Head of caudate nucleus (tissue), 42 donors: Measurements from ENCODE around the gene WNT7A.

ENCODE experiments used
- DNase-seq, 42 donors: peaks; one replicate each; pipeline versions ENCODE4 v3.0.0 to v3.0.0-alpha.2; 2020 to 2021; ENCODE audit warnings: mixed read lengths in 7 of 42
- intact Hi-C: fragments of 100-400 bp; cut with DNase I; formaldehyde crosslinking; loops from one replicate; pipeline ENCODE4 v1.15.0; 2022

Gene WNT7A

DNA sequence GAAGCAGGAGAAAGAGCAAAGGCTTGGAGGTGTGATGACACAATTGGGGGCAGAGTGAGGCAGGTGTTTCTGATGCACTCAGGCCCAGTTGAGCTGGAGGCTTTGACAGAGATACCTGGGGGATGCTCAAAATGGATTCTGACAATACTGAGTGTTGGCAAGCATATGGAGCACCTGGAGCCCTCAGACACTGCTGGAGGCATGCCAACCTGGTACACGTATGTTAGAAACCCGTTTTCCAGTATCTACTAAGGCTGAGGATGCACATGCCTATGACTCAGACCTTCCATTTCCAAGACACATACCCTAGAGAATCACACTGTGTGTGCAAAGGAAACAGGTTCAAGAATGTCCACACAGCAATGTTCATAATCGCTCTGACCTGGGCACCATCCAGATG lies 58.7 kb downstream of the WNT7A start:
- DNase-seq, result no peak
- intact Hi-C loops, result no loop called here

DNA sequence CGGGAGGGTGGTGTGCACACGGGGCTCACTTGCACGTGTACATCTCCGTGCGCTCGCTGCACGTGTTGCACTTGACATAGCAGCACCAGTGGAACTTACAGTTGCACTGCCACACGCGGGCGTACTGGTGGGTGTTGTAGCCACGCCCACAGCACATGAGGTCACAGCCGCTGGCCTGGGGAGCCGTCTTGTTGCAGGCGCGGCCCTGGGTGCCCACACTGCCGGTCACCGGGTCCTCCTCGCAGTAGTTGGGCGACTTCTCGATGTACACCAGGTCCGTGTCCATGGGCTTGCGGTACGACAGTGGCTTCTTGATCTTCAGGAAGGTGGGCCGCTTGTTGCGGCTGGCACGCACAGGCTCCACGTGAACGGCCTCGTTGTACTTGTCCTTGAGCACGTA lies 61.0 kb downstream of the WNT7A start:
- no peak for DNase-seq
- intact Hi-C loops, result no loop called here

DNA sequence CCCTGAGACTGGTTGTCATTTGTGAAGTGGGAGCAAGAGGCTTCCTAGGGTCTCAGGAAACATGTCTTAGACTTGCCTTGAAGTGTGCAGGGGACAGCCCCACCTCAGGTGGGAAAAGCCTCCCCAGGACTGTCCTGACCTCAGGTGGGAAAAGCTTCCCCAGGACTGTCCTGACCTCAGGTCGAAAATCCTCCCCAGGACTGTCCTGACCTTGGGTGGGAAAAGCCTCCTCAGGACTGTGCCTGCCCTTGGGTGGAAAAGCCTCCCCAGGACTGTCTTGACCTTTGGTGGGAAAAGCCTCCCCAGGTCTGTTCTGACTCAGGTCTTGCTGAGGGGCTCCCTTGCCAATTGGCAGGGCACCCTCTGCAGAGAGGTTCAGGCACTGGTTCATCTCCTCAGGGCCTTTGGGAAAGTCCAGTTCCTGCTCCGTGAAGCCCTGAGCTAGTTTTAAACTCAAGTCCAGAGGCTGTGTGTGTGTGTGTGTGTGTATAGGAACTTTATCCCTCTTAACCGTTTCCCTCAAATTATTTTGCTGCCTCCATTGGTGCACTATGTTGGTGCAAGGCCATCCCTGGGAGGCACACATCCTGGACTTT lies 64.7 kb downstream of the WNT7A start:
- intact Hi-C loops, result no loop called here
- no peak for DNase-seq

DNA sequence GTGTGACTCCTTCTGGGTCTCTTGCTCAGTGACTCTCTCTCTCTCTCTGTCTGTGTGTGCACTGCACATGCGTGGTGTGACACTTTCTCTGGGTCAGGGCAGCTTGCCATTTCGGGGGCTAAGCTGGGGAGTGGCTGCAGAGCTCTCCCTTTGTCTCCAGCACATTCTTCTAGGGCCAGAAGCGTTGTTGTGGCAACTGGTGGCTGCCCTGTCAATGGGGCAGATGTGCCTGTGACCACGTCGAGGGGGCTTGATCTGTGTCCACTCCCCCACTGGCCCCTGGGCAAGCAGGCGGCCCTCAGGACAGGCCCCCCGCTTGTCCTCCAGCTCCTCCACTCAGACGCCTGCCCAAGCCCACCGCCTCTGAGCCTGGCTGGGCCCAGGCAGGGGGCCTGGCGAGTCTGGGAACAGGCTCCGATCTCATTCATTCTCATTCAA lies 67.8 kb downstream of the WNT7A start:
- DNase-seq, result peak in 38 of 42 donors; percentile 8 to 75 (median 52)
- intact Hi-C loops, result no loop called here

DNA sequence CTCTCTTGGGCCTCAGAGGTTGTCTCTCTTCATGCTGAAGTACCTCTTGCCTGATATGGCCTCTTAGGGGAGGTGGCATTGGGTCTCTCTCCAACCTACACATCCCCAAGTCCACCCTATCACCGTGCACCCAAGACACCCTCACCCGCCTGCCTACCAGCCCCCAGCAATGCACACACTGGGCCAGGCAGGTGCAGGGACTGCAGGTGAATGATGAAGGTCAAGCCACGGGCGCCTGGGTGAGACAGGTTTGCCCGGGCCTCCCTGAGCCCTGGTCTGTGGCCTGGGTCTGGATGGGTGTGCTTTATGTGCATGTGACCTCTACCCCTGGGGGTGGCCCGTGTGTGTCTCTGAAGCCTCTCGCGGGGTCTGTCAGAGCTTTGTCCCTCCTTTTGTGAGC lies 68.3 kb downstream of the WNT7A start:
- no peak for DNase-seq
- intact Hi-C loops, result no loop called here

DNA sequence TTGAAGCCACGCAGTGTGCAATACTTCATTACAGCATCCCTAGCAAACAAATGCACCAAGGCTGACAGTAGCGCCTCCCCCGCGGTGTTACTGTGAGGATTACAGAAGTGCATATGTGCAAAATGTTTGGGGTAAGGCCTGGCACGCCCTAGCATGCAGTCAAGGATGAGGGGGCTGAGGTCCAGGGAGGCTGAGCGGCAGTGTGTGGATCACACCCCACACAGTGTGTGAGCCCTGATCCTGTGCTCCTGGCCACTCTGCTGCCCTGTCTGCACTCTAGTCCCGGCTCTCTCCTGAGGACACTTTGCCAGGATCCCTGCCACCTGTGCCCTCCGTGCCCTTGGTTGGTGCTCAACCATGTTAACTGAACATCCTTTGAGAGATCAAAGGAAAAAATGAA lies 71.3 kb downstream of the WNT7A start:
- intact Hi-C loops, result no loop called here
- DNase-seq, result no peak

DNA sequence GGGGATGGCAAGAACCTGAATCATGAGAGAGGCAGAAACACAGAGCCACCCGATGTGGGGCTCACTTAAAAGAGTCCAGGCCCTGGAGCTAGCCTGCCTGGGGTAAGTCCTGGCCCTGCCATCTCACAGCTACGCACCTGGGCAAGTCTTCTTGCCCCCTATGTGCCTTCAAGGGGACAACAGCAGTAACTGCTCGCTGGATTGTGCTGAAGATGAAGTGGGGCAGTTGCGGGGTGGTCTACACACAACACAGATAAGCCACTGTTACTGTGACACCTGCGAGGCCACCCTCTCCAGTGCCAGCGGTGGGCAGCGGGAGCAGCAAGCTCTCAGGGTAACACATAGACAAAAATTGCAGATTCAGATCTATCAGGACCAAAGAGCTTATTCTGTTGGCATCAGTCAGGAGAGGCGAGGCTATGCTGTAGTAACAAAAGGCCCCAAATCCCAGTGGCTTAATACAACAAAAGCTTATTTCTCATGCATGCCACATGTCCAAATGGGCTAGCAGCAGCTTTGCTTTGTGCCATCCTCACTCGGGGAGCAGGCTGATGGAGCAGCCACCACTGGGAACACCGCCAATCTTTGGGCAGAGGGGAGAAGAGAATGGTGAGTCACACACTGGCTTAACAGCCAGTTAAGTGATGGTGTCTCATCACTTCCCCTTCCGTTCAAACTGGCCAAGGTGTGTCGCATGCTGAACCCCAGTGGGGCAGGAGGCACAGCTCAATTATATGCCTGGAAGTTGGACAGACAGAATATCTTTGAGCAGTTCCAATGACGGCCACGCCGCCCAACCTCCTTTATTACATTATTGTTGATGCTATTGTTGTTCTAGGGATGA lies 78.3 kb downstream of the WNT7A start:
- intact Hi-C loops, result no loop called here
- DNase-seq, result no peak

DNA sequence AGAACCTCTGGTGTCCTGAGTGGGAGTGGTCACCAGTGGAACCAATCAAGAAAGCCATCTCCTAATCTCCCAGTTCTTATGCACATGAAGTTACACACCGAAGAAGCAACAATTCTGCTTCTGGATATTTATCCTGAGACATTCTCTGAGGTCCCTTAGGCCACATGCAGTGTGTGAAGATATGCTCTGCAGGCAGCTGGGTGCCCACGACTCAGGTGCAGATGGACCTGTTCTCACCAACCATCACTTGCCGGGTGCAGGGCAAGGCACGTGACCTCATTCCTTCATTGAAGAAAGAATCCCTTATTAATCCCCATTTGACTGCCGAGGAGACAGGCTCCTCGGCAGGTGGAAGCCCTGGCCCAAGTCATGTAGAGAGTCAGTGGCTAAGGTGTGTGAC lies 79.8 kb downstream of the WNT7A start:
- intact Hi-C loops, result no loop called here
- DNase-seq, result no peak

DNA sequence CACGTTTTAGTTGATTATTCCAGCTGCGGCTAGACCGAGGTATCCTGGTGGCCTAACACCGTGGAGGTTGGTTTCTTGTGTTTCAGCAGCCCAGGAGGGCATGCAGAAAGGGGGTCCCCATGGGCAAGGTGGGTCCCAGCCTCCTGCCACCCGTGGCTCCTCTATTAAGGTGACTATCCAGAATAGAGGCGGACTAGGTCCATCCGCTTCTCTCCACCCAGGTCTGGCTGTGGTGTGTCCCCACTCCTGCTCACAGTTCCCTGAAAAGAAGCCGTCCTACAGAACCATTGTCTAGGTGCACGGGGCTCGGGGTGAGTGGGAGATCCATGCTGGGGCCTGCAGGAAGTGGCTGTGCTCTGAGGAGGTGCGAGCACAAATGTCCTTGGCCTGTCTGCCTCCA lies 81.5 kb downstream of the WNT7A start:
- intact Hi-C loops, result no loop called here
- no peak for DNase-seq

DNA sequence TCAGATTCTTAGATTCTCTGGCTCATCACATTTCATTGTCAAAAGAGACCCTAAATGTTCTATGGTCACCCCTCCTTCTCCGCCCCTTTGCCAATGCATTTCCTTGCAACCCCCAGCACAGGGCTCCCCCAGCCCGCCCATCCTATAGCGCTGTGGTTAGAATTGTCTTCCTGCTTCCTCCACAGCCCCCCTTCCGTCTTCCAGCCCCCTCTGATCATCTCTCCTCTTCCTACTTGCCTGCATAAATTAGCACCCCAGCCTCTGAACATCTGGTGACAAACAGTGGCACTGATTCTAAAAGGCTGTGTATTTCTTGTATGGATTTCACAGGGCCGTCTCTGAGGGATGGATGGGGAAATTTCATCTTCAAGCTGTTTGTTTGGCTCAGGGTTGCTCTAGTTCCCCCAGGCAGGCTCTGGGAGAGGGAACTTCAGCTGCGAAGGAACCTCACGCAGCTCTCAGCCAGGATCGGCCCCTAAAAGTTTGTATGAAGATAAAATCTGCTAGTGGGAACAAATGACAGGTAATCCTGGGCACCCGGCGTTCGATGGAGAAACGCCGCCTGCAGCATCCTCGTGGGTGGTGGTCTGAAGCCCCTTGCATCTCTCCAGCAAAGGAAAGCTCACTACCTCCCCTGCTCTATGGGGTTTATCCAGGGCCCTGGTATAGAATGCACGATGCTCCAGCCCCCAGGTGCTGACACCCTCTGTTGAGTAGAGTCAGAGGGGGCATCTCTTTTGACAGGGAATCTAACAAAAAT lies 83.0 kb downstream of the WNT7A start:
- intact Hi-C loops, result no loop called here
- no peak for DNase-seq

DNA sequence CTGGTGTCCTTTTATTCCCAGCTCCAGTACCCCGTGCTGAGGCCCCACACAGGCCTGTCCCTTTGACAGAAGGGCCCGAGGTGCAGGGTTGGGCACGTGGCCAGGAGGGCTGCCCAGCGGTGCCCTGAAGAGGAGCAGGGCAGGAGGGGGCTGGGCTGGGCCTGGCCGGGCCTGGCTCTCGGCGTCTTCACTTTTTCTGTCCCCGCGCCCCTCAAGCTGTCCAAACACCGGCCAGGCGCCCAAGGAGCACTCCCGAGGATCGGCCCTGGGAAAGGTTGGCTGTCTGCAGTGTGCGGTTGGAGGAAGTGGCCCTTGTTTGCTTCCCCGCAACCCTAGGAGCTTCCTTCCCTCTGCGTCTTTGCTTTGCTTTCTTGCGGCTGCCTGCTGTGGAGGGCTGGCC lies 84.1 kb downstream of the WNT7A start:
- no peak for DNase-seq

DNA sequence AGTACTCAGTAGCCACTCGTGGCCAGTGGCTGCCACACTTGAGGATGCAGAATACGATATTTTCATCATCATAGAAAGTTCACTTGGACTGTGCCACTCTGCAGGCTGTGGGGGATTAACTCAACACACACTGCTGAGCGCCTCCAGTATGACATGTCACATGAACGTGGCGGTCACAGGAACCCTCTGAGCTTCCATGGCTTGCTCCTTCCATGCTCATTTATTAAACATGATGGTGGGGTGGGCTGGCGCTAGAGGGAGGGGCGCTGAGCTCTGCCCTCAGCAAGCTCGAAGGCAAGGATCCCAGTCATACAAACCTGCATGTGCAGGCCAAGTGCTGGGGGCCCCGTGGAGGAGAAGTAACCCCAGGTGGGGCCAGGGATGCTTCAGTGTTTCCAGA lies 85.5 kb downstream of the WNT7A start:
- intact Hi-C loops, result no loop called here

More for the DNA sequence above, 84.1 kb downstream of the WNT7A start:
- intact Hi-C loops, result no loop called here

DNA sequence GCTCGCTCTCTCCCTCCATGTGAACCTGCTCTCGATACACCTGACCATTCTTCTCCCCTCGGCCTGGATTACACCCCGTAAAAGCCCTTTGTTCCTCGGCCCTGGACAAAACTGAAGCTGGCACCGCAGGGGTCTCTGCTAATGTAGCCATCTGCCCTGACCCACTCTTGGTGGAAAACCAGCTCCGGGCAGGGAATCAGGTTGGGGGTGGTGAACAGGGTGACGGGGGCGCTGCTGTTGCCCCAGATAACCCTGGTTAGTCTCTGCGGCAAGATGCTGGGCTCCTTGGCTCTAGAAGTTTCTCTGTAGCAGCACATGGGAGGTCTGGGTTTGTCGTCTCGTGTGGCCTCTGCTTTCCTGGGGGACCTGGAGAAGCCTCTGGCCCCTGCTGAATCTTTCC lies 86.4 kb downstream of the WNT7A start:
- no peak for DNase-seq

More for the DNA sequence above, 85.5 kb downstream of the WNT7A start:
- DNase-seq, result no peak

DNA sequence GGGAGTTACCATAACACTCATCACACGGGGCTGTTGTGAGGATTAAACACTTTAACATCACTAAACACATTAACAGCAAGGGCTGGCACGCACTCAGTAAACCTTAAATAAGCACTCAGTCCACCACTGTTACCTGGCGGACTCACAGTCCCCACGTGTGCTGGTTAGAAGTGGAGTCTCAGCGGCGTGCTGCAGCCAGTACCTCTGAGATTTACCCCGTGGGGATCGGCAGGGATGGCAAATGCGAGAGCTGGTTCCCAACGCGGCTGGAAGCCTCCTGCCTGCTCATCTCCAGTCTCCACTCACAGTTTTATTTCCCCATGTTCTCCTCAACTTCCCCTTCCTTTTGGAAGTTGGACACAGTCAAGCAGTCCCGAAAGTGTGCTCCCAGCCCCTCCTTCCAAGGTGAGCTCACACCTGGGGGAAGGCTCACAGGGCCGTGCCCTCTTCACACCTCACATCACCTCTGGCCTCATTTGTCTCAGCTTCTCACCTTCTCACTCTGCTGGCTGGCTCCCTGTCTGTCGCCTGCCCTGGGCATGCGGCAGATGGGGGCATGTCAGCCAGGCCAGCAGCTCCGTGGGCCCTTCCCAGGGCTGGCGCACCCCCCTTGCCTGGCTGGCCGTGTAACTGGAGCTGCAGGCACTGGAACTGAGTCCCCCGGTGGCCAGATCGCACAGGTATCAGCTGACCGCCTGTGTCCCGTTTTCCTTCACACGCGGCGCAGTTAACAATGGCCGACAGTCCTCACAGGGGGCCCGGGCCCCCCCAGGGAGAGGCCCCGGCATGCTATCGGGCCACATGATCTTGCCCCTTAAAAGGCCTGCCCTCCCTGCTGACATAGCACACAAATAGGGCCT lies 87.1 kb downstream of the WNT7A start:
- DNase-seq, result peak in 24 of 42 donors; percentile 12 to 54 (median 28)
- intact Hi-C loops, result no loop called here

More for the DNA sequence above, 86.4 kb downstream of the WNT7A start:
- intact Hi-C loops, result no loop called here

DNA sequence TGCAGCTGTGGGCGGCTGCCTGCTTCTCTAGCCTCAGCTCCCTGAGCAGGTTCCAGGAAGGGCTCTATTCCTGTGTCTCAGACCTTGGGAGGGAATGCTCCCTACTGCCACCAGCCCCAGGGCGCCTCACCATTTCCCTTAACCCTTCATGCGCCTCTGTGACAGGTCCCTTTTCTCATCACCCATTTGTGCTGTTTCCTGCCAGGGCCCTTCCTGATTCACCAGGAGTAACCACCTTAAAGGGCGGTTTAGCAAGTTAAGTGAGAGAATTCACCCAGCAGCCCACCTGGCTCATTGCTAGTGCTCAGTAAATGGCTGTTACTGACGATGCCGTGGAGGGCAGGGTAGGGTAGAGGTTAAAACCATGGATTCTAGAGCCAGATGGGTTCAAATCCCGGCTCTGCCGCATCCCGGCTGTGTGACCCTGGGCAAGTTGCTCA lies 87.8 kb downstream of the WNT7A start:
- intact Hi-C loops, result no loop called here
- no peak for DNase-seq

DNA sequence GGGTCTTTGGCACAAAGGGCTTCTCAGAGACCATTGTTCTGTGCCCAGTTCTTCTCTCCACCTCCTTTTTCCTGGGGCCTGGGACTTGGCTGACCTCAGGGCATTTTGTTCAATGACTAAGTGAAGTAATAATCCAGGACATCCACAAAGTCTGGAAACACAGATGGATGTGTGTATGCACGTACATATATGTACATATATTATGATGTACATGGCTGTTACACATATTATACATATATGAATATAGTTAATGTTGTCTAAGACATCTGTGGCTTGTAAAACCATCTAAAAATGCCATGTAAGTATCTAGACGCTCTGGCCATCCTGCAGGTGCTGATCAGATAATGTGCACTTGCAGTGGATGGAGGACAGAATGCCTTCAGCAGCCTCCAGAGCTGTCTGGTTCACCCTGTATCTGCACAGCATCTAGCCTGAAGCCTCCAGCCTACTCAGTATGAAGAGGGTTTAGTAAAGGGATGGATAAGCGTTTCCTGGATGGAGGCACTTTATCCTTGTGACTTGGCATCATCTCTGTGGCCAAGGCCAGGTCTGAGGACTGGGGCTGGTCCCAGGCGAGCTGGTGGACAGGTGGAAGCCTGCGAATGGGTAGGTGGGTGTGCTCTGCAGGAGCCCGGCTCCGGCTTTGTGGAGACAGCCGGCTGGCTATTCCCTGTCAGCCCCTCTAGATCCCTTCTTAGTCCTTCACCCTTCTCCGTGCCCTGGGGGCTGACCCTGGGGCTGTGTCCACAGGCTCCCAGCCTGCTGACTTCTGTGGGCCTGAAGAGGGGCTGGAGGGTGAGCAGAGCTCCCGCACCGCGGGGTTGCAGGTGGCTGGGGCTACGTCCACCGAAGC lies 88.4 kb downstream of the WNT7A start:
- intact Hi-C loops, result no loop called here
- no peak for DNase-seq

DNA sequence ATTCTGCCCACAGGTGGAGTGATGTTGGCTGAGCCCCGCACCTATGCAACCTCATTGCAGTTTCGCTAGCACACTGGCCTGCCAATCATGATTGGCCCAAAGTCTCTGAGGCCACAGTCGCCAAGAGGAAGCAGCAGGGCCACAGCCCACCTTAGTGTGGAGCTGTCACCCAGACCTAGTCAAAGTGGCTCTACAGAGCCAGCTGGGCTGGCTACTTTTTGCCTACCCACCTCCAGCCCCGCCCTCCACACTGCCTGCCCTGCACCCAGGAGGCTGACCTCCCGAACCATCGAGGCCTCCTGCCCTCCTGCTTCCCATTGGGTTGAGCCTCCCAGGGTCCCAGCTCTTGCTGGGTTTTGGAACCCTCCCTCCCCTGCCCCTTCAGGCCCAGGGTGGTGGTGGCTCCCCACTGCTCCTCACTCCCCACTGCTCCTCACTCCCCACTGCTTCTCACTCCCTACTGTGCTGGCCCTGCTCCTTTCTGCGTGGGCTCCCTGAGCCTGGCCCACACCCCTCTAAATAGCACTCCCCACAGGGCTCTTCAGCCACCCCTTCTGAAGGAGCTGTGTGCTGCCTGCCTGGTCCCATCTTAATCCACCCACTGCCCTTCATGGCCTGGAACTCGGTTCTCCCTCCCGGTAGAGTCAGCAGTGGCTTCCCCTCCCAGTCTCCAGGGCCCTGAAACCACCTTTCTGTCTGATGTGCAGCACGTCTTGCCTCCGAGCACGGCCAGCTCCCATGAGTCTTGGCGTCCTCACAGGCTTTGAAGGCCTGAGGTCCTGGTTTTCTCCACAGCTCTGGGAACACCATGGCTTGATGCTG lies 89.3 kb downstream of the WNT7A start:
- peak in 2 of 42 donors; percentile 20 to 27 for DNase-seq
- intact Hi-C loops, result no loop called here
